ENCODE measurements around the gene GREB1L.

GRCh38 chr18:21289827-21290226, 47.8 kb downstream of the GREB1L start:
- TF ChIP-seq ZNF274 (IDR thresholded peaks at IDR 0.05; ENCODE audit: low read depth, low read length) (no peak), YY1 (IDR thresholded peaks at IDR 0.05; ENCODE audit: insufficient read depth, insufficient read length) (no peak)
